Osteoblast (primary cell): ENCODE results near the gene ARHGEF16. TPM values are rescaled to one million over a fixed set of nuclear protein-coding genes. Genes with fewer than 3 reads are reported as not detected.

Source experiments
- DNase-seq: peaks from one replicate; pipeline ENCODE4 v3.0.0; 2011; ENCODE audit warnings: low spot score, mixed read lengths; ENCODE audit not compliant: insufficient read length; ENCODE audit errors: missing footprints
- H2AFZ ChIP-seq: 2 replicates; pipeline ENCODE4 v1.6.0; 2011; ENCODE audit warnings: mild to moderate bottlenecking, low read length
- H3K27ac ChIP-seq: 2 replicates; pipeline ENCODE4 v1.5.1; 2011; ENCODE audit warnings: mild to moderate bottlenecking, low read depth, low read length, moderate library complexity
- H3K27me3 ChIP-seq: 2 replicates; pipeline ENCODE4 v1.6.0; 2012; ENCODE audit warnings: mild to moderate bottlenecking, control low read depth, inconsistent platforms, low read length, moderate library complexity; ENCODE audit not compliant: insufficient read depth
- H3K36me3 ChIP-seq: 2 replicates; pipeline ENCODE4 v1.5.1; 2011; ENCODE audit warnings: mild to moderate bottlenecking, low read length, control low read depth, moderate library complexity; ENCODE audit not compliant: insufficient read depth
- H3K4me1 ChIP-seq: 2 replicates; pipeline ENCODE4 v1.5.1; 2011; ENCODE audit warnings: mild to moderate bottlenecking, low read length, control low read depth, moderate library complexity; ENCODE audit not compliant: insufficient read depth
- H3K4me2 ChIP-seq: 2 replicates; pipeline ENCODE4 v1.6.0; 2011; ENCODE audit warnings: mild to moderate bottlenecking, low read length; ENCODE audit not compliant: insufficient read depth
- H3K4me3 ChIP-seq: fragments of 200-600 bp; sonication (generic); 3 replicates; pipeline ENCODE4 v1.5.1; 2012; ENCODE audit warnings: mild to moderate bottlenecking, low read length, inconsistent platforms; ENCODE audit not compliant: insufficient read depth
- H3K79me2 ChIP-seq: 2 replicates; pipeline ENCODE4 v1.6.0; 2012; ENCODE audit warnings: mild to moderate bottlenecking, low read length, control low read depth, inconsistent platforms; ENCODE audit not compliant: insufficient read depth
- H3K9me3 ChIP-seq: 2 replicates; pipeline ENCODE4 v1.5.1; 2011; ENCODE audit warnings: low read depth, low read length, control low read depth
- H4K20me1 ChIP-seq: 2 replicates; pipeline ENCODE4 v1.6.0; 2012; ENCODE audit warnings: mild to moderate bottlenecking, low read length, control low read depth; ENCODE audit not compliant: insufficient read depth
- CTCF ChIP-seq: IDR thresholded peaks from 2 replicates; pipeline ENCODE4 v1.5.1; 2011; ENCODE audit warnings: mild to moderate bottlenecking, low read depth, low read length, moderate library complexity; ENCODE audit errors: extremely low read depth
- total RNA-seq: library from RNA; depleted of rRNA; stranded (reverse); fragments of >200 nt; gene quantifications from 2 replicates; pipeline ENCODE4 v1.2.3, GENCODE V29; 2012

The ARHGEF16 gene
- total RNA-seq, 1 donor = not detected

GRCh38 chr1:3420218-3420951 lies 34.1 kb upstream of the ARHGEF16 start:
- no peak overlapping the region for H2AFZ ChIP-seq
- H3K27ac ChIP-seq = no peak overlapping the region
- peak overlapping the region; percentile 23 for H3K4me2 ChIP-seq
- no peaks in the 10 kb centered on the region for H4K20me1 ChIP-seq
- H3K4me1 ChIP-seq = peaks cover 7% of the 10 kb centered on the region
- no peak for TF ChIP-seq CTCF
- no peaks in the 10 kb centered on the region for H3K79me2 ChIP-seq
- H3K4me3 ChIP-seq = no peak overlapping the region
- peaks cover 3% of the 10 kb centered on the region for H3K9me3 ChIP-seq
- DNase-seq = no peak
- H3K36me3 ChIP-seq = no peaks in the 10 kb centered on the region
- H3K27me3 ChIP-seq = no peaks in the 10 kb centered on the region

DNA sequence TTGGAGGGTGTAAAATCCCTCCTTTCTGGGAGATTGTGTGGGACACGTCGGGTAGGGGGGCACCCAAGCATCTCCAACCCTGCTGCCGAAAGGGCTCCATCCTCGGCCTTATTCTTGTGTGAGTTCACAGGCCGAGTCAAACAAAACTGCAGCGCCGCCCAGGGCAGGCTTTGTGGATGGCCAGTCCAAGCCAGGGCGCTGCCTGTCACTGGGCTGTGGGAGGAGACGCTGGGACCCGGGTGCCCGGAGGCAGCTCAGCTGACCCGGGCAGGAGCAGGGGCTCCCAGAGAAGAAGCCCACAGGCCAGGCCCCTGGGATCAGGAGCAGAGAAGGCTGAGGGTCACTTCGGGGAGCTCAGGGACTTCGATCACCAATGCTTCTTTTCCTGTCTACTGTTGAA lies 31.8 kb upstream of the ARHGEF16 start:
- no peaks in the 10 kb centered on the region for H3K9me3 ChIP-seq
- H4K20me1 ChIP-seq = no peaks in the 10 kb centered on the region
- no peak overlapping the region for H3K27ac ChIP-seq
- peaks cover 2% of the 10 kb centered on the region for H3K36me3 ChIP-seq
- H3K27me3 ChIP-seq = no peaks in the 10 kb centered on the region
- no peak overlapping the region for H2AFZ ChIP-seq
- no peak for DNase-seq
- no peaks in the 10 kb centered on the region for H3K79me2 ChIP-seq
- no peak overlapping the region for H3K4me2 ChIP-seq
- no peak for TF ChIP-seq CTCF
- no peak overlapping the region for H3K4me3 ChIP-seq
- H3K4me1 ChIP-seq = peaks cover 7% of the 10 kb centered on the region

DNA sequence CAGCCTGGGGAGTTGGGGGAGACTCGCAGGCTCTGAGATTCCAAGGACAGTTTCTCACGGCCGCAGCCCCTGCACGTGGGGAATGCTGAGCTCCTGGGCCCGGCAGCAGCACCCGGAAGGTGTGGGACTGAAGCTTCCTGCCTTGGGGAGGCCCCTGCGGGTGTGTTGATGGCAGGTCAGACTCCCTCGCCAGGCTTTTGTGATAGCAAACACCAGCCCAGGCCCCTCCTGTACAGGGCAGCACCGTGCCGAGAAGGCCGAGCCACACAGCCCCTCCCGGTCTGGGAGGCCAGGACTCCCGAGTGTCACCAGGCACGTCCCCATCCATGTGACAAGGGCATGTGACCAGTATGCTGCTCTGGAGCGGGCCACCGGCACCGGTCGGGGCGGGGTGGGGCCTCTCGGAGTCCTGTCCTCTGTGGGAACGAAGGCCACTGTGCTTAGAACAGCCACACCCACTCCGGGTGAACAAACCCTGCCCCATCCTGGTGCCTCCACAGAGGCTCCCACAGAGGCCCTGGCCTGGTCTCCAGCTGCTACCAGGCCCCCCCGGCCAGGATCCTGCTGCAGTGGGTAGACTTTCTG lies 31.1 kb upstream of the ARHGEF16 start:
- no peak for TF ChIP-seq CTCF
- no peaks in the 10 kb centered on the region for H3K27me3 ChIP-seq
- no peaks in the 10 kb centered on the region for H3K79me2 ChIP-seq
- H3K4me2 ChIP-seq = no peak overlapping the region
- no peaks in the 10 kb centered on the region for H3K9me3 ChIP-seq
- no peak for DNase-seq
- no peak overlapping the region for H3K4me3 ChIP-seq
- H4K20me1 ChIP-seq = no peaks in the 10 kb centered on the region
- peaks cover 2% of the 10 kb centered on the region for H3K36me3 ChIP-seq
- peaks cover 7% of the 10 kb centered on the region for H3K4me1 ChIP-seq
- H2AFZ ChIP-seq = no peak overlapping the region
- no peak overlapping the region for H3K27ac ChIP-seq

- no peaks in the 10 kb centered on the region for H3K9me3 ChIP-seq
- no peak overlapping the region for H2AFZ ChIP-seq
- no peak overlapping the region for H3K27ac ChIP-seq
- no peaks in the 10 kb centered on the region for H3K27me3 ChIP-seq
- peaks cover 6% of the 10 kb centered on the region for H3K4me1 ChIP-seq
- DNase-seq = no peak
- peaks cover 2% of the 10 kb centered on the region for H3K36me3 ChIP-seq
- H4K20me1 ChIP-seq = no peaks in the 10 kb centered on the region
- H3K4me3 ChIP-seq = no peak overlapping the region
- H3K79me2 ChIP-seq = no peaks in the 10 kb centered on the region
- H3K4me2 ChIP-seq = no peak overlapping the region
- TF ChIP-seq CTCF = no peak
Observed at GRCh38 chr1:3423896-3424611, 30.4 kb upstream of the ARHGEF16 start.
